H1 (cell line): ENCODE results near the gene PAQR5. TPM values are rescaled to one million over a fixed set of nuclear protein-coding genes. Genes with fewer than 3 reads are reported as not detected.

ENCODE experiments used
- CTCF ChIA-PET: fragments of 300-600 bp; sonication (Branson Sonifier 250); formaldehyde crosslinking; loops from one replicate; lab custom pipeline; 2021; ENCODE audit not compliant: partially characterized antibody; lab: Charles Lee
- POLR2A ChIA-PET: fragments of 300-600 bp; sonication (Branson Sonifier 250); formaldehyde crosslinking; loops from one replicate; lab custom pipeline; 2021; ENCODE audit warnings: inconsistent platforms; ENCODE audit not compliant: partially characterized antibody; lab: Charles Lee
- DNase-seq, 2 experiments: peaks; one replicate each; pipeline versions ENCODE4 v3.0.0 to v3.0.0-alpha.2; 2010 to 2022; ENCODE audit warnings: low spot score in 2 of 2, low read depth in 1 of 2, mixed read lengths in 1 of 2
- FAIRE-seq: peaks from 2 replicates; lab custom pipeline; 2011; peaks lifted over from hg19 to GRCh38; lab: Jason Lieb, UNC
- H2AFZ ChIP-seq: 2 replicates; pipeline ENCODE4 v1.8.1; 2012; ENCODE audit warnings: low read length, inconsistent platforms
- H2AK5ac ChIP-seq: 2 replicates; pipeline ENCODE4 v1.6.1; 2013; ENCODE audit warnings: low read depth, low read length
- H2BK120ac ChIP-seq: replicated peaks from 2 replicates; pipeline ENCODE3; 2013; ENCODE audit warnings: low read depth, low read length, inconsistent platforms
- H2BK12ac ChIP-seq: 2 replicates; pipeline ENCODE4 v1.6.1; 2013; ENCODE audit warnings: low read depth, low read length
- H2BK15ac ChIP-seq: 2 replicates; pipeline ENCODE4 v1.6.1; 2013; ENCODE audit warnings: low read length
- H2BK20ac ChIP-seq: 2 replicates; pipeline ENCODE4 v1.6.1; 2013; ENCODE audit warnings: low read length
- H2BK5ac ChIP-seq: 2 replicates; pipeline ENCODE4 v1.6.1; 2013; ENCODE audit warnings: low read depth, low read length
- H3K14ac ChIP-seq: 2 replicates; pipeline ENCODE4 v1.6.1; 2013; ENCODE audit warnings: inconsistent platforms; ENCODE audit not compliant: insufficient read length
- H3K18ac ChIP-seq: 2 replicates; pipeline ENCODE4 v1.6.1; 2013; ENCODE audit warnings: low read length; ENCODE audit errors: extremely low read depth
- H3K23ac ChIP-seq: 2 replicates; pipeline ENCODE4 v1.6.1; 2013; ENCODE audit warnings: inconsistent platforms; ENCODE audit not compliant: insufficient read length
- H3K23me2 ChIP-seq: 2 replicates; pipeline ENCODE4 v1.6.1; 2013; ENCODE audit warnings: low read depth, low read length
- H3K27ac ChIP-seq: 2 replicates; pipeline ENCODE4 v1.6.1; 2011; ENCODE audit warnings: low read depth, low read length, inconsistent platforms
- H3K27me3 ChIP-seq, 4 experiments: replicated peaks in 1 of 4; 1 replicate in 1 of 4; 2 replicates in 3 of 4; pipeline versions ENCODE4 v1.6.1 to v1.8.1; 2011 to 2013; ENCODE audit warnings: low read length in 3 of 4, mild to moderate bottlenecking in 3 of 4, inconsistent platforms in 2 of 4, mixed read lengths in 2 of 4, moderate library complexity in 1 of 4; ENCODE audit not compliant: control insufficient read depth in 3 of 4, insufficient read depth in 3 of 4; ENCODE audit errors: extremely low read depth in 1 of 4
- H3K36me3 ChIP-seq, 4 experiments: 2 replicates each; pipeline versions ENCODE4 v1.6.1 to v1.8.1; 2011 to 2013; ENCODE audit warnings: mild to moderate bottlenecking in 4 of 4, low read length in 3 of 4, moderate library complexity in 2 of 4, control low read depth in 1 of 4, inconsistent platforms in 1 of 4; ENCODE audit not compliant: insufficient read depth in 4 of 4, control insufficient read depth in 2 of 4
- H3K4ac ChIP-seq: replicated peaks from 2 replicates; pipeline ENCODE3; 2013; ENCODE audit warnings: low read length, low read depth, mixed read lengths, inconsistent platforms; ENCODE audit not compliant: insufficient read length
- H3K4me1 ChIP-seq, 4 experiments: replicated peaks in 1 of 4; 1 replicate in 1 of 4; 2 replicates in 3 of 4; pipeline versions ENCODE4 v1.6.1 to v1.8.1; 2011 to 2013; ENCODE audit warnings: low read length in 3 of 4, inconsistent platforms in 2 of 4, mixed read lengths in 1 of 4; ENCODE audit not compliant: insufficient read depth in 4 of 4, control insufficient read depth in 3 of 4
- H3K4me2 ChIP-seq, 2 experiments: 2 replicates each; pipeline versions ENCODE4 v1.6.1 to v1.8.1; 2011 to 2013; ENCODE audit warnings: low read depth in 2 of 2, low read length in 2 of 2, control low read depth in 1 of 2, inconsistent platforms in 1 of 2, mild to moderate bottlenecking in 1 of 2; ENCODE audit not compliant: insufficient read depth in 1 of 2
- H3K4me3 ChIP-seq, 4 experiments: fragments of 200-600, 300-600 bp in 1 of 4; sonication (generic), shearing (Covaris generic), sonication (Bioruptor Twin) in 1 of 4; 2 replicates each; pipeline versions ENCODE4 v1.5.1 to v1.8.1; 2011 to 2016; ENCODE audit warnings: low read length in 4 of 4, low read depth in 3 of 4, control low read depth in 2 of 4, inconsistent platforms in 2 of 4, mild to moderate bottlenecking in 2 of 4, mixed read lengths in 1 of 4, moderate library complexity in 1 of 4; ENCODE audit not compliant: insufficient read depth in 2 of 4; ENCODE audit errors: extremely low read depth in 1 of 4
- H3K56ac ChIP-seq: replicated peaks from 2 replicates; pipeline ENCODE3; 2013; ENCODE audit warnings: low read depth, mild to moderate bottlenecking, mixed read lengths, low read length, inconsistent platforms; ENCODE audit not compliant: insufficient read length
- H3K79me1 ChIP-seq: 2 replicates; pipeline ENCODE4 v1.6.1; 2013; ENCODE audit warnings: low read depth, low read length, control low read depth
- H3K79me2 ChIP-seq, 2 experiments: 2 replicates each; pipeline versions ENCODE4 v1.6.1 to v1.8.1; 2012 to 2013; ENCODE audit warnings: low read length in 2 of 2, mild to moderate bottlenecking in 2 of 2, inconsistent platforms in 1 of 2; ENCODE audit not compliant: insufficient read depth in 2 of 2, control insufficient read depth in 1 of 2
- H3K9ac ChIP-seq, 4 experiments: replicated peaks in 1 of 4; 1 replicate in 1 of 4; 2 replicates in 3 of 4; pipeline versions ENCODE4 v1.6.1 to v1.8.1; 2011 to 2013; ENCODE audit warnings: low read depth in 3 of 4, low read length in 3 of 4, control low read depth in 2 of 4, mild to moderate bottlenecking in 2 of 4, moderate library complexity in 2 of 4, inconsistent platforms in 1 of 4; ENCODE audit errors: extremely low read depth in 1 of 4
- H3K9me3 ChIP-seq, 2 experiments: 2 replicates each; pipeline versions ENCODE4 v1.6.1 to v1.8.1; 2012 to 2013; ENCODE audit warnings: mild to moderate bottlenecking in 2 of 2, moderate library complexity in 2 of 2, control low read depth in 1 of 2, inconsistent platforms in 1 of 2, low read depth in 1 of 2, low read length in 1 of 2, mixed read lengths in 1 of 2; ENCODE audit not compliant: insufficient read depth in 2 of 2
- H4K20me1 ChIP-seq, 2 experiments: replicated peaks in 1 of 2; 2 replicates each; pipeline versions ENCODE3 to v1.8.1; 2011 to 2013; ENCODE audit warnings: inconsistent platforms in 2 of 2, low read length in 2 of 2, mild to moderate bottlenecking in 1 of 2; ENCODE audit not compliant: insufficient read depth in 2 of 2, control insufficient read depth in 1 of 2
- H4K5ac ChIP-seq: 2 replicates; pipeline ENCODE4 v1.6.1; 2013; ENCODE audit warnings: low read length, low read depth, mixed read lengths, inconsistent platforms; ENCODE audit not compliant: insufficient read length
- H4K8ac ChIP-seq: 2 replicates; pipeline ENCODE4 v1.8.0; 2013; ENCODE audit warnings: mild to moderate bottlenecking, moderate library complexity, low read length, inconsistent platforms; ENCODE audit not compliant: insufficient read depth; ENCODE audit errors: extremely low read depth
- H4K91ac ChIP-seq: replicated peaks from 2 replicates; pipeline ENCODE3; 2013; ENCODE audit warnings: low read length, mixed read lengths, inconsistent platforms; ENCODE audit not compliant: insufficient read length
- NANOG ChIP-seq: IDR thresholded peaks from 2 replicates; pipeline ENCODE4 v1.6.1; 2011; ENCODE audit warnings: low read length, low read depth, mild to moderate bottlenecking, inconsistent platforms; ENCODE audit not compliant: insufficient read depth, poor library complexity, severe bottlenecking
- RBBP5 ChIP-seq: IDR thresholded peaks from 2 replicates; pipeline ENCODE4 v1.7.1; 2012; ENCODE audit warnings: low read depth, mild to moderate bottlenecking, inconsistent platforms, low read length, moderate library complexity, borderline replicate concordance
- SUZ12 ChIP-seq: fragments of 200-600 bp; sonication (generic); IDR thresholded peaks from 2 replicates; pipeline ENCODE4 v1.6.1; 2012; ENCODE audit warnings: mild to moderate bottlenecking, inconsistent platforms, low read length, moderate library complexity, mixed read lengths
- WGBS, 2 experiments: shearing (Covaris generic) in 1 of 2; methylation state at CpG; one replicate each; pipeline versions ENCODE4 v1.1.6 to v1.1.7; 2013 to 2015; ENCODE audit warnings: low lambda C conversion rate in 2 of 2, mixed read lengths in 2 of 2, inconsistent platforms in 1 of 2, low coverage in 1 of 2, missing lambda C conversion rate in 1 of 2; ENCODE audit not compliant: insufficient replicate concordance in 2 of 2, insufficient coverage in 1 of 2, insufficient read length in 1 of 2; ENCODE audit errors: extremely low coverage in 1 of 2, missing lambda C conversion rate in 1 of 2; 5-methylcytosine and 5-hydroxymethylcytosine counted together
- polyA plus RNA-seq, 7 experiments: library from polyadenylated mRNA; depleted of rRNA in 3 of 7; stranded (reverse) in 5 of 7; unstranded in 2 of 7; fragments of >200 nt in 5 of 7; fragments of 200-250 nt in 2 of 7; gene quantifications; 1 replicate in 5 of 7; 2 replicates in 1 of 7; 4 replicates in 1 of 7; pipeline versions ENCODE4 v1.2.1 to v1.2.3, GENCODE V29; 2011 to 2013; ENCODE audit warnings: missing spikeins in 2 of 7, mixed read lengths in 2 of 7
- total RNA-seq: library from RNA; stranded (reverse); fragmentation: NEBNext Ultra II Directional; extraction: Animal tissue kit (Norgen Biotek cat#: 25700); gene quantifications from 2 replicates; pipeline ENCODE4 v1.2.1, GENCODE V29; 2021
- TF ChIP-seq, protein P1 (sequence below): IDR thresholded peaks from 2 replicates; pipeline ENCODE4 v1.6.1; 2012; ENCODE audit warnings: inconsistent platforms
- TF ChIP-seq, protein P2 (sequence below): IDR thresholded peaks from 2 replicates; pipeline ENCODE4 v1.6.1; 2011; ENCODE audit warnings: low read length, improper control_type of control experiment

PAQR5 gene
- total and polyA plus RNA-seq, 2 of the 8 experiments (the other 6 are each of a cell fraction or from before 2014, with no cell fraction given): 8.7 to 18.1 TPM

DNA sequence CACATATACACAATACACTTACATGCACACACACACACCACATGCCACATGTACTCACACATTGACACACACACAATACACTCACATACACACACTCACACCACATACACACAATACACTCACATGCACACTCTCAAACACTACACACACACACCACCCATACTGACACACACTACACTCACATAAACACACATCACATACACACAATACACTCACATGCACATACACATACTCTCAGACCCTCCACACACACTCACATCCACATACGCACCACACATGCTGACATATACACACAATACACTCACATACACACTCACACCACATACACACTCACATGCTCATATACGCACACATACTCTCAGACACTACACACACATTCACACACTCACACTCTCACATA, 87.1 kb downstream of the PAQR5 start:
- FAIRE-seq: no peak
- POLR2A ChIA-PET: no interaction called here
- no peak overlapping the region for H4K8ac ChIP-seq
- H3K79me1 ChIP-seq: no peaks in the 10 kb centered on the region
- no peak overlapping the region for H3K4me3 ChIP-seq
- peak overlapping the region; percentile 82 for H3K56ac ChIP-seq
- H3K36me3 ChIP-seq: peaks cover 0 to 5% (median 0%) of the 10 kb centered on the region in 4 experiments; a peak in 1 of 8 replicates
- peaks cover 0 to 2% of the 10 kb centered on the region in 2 experiments; a peak in 1 of 4 replicates for H3K9me3 ChIP-seq
- H4K91ac ChIP-seq: peak overlapping the region; percentile 84
- CTCF ChIA-PET: interaction anchor here (0.6 to 1.4 kb wide), 2 partner anchors 9 to 75 kb away, joined by 4 to 10 read pairs; no protein-coding TSS in a partner anchor
- H3K27me3 ChIP-seq: no peaks in the 10 kb centered on the region
- no peak overlapping the region for H3K4me2 ChIP-seq
- no peaks in the 10 kb centered on the region for H3K79me2 ChIP-seq
- no peak overlapping the region for H3K18ac ChIP-seq
- WGBS, 2 experiments: 83% methylated on average over 2 of the region's 2 CpGs; no CpG with 5 or more reads in 1 of the 2 experiments
- H2AFZ ChIP-seq: no peak overlapping the region
- H4K5ac ChIP-seq: no peak overlapping the region
- H3K23ac ChIP-seq: no peak overlapping the region
- peaks cover 7% of the 10 kb centered on the region; the same call in 1 of the 2 replicates for H3K23me2 ChIP-seq
- H2BK15ac ChIP-seq: no peak overlapping the region; the same call in 1 of the 2 replicates
- no peak for DNase-seq
- H3K9ac ChIP-seq: peak overlapping the region in 1 of 4 experiments; percentile 32; a peak in 1 of 7 replicates
- H2BK20ac ChIP-seq: no peak overlapping the region
- H3K4ac ChIP-seq: peak overlapping the region; percentile 41
- H3K4me1 ChIP-seq: no peaks in the 10 kb centered on the region
- H3K14ac ChIP-seq: no peak overlapping the region
- peak overlapping the region; percentile 8; the same call in 1 of the 2 replicates for H2BK5ac ChIP-seq
- no peak overlapping the region for H3K27ac ChIP-seq
- 0 out of 2 replicates have a peak overlapping the region, but pooled peaks have one; percentile 53 for H2BK12ac ChIP-seq
- peak overlapping the region; percentile 33 for H2BK120ac ChIP-seq
- H4K20me1 ChIP-seq: peaks cover 0 to 7% of the 10 kb centered on the region in 2 experiments
- H2AK5ac ChIP-seq: peak overlapping the region; percentile 57; the same call in 1 of the 2 replicates
- TF ChIP-seq RBBP5 (no peak), NANOG (no peak), SUZ12 (no peak)
- TF ChIP-seq, protein P1, sequence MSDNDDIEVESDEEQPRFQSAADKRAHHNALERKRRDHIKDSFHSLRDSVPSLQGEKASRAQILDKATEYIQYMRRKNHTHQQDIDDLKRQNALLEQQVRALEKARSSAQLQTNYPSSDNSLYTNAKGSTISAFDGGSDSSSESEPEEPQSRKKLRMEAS: no peak
- TF ChIP-seq, protein P2, sequence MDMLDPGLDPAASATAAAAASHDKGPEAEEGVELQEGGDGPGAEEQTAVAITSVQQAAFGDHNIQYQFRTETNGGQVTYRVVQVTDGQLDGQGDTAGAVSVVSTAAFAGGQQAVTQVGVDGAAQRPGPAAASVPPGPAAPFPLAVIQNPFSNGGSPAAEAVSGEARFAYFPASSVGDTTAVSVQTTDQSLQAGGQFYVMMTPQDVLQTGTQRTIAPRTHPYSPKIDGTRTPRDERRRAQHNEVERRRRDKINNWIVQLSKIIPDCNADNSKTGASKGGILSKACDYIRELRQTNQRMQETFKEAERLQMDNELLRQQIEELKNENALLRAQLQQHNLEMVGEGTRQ: no peak
